HEK293 (cell line): ENCODE results near the gene UTP14C.
A peak's percentile ranks its signal among the peaks of the same experiment; 100 is the strongest.

ENCODE experiments used
- YY1 ChIP-seq: fragments of 450-650 bp; formaldehyde crosslinking; IDR thresholded peaks from 2 replicates; pipeline ENCODE4 v1.5.1; 2018; ENCODE audit warnings: missing biosample characterization, missing genetic modification characterization
- TF ChIP-seq, protein P1 (sequence below): fragments of 450-650 bp; formaldehyde crosslinking; IDR thresholded peaks from 2 replicates; pipeline ENCODE4 v1.5.1; 2016; ENCODE audit warnings: missing biosample characterization, missing genetic modification characterization

- TF ChIP-seq YY1 (tag by site-specific recombination), result no peak
- TF ChIP-seq, protein P1, sequence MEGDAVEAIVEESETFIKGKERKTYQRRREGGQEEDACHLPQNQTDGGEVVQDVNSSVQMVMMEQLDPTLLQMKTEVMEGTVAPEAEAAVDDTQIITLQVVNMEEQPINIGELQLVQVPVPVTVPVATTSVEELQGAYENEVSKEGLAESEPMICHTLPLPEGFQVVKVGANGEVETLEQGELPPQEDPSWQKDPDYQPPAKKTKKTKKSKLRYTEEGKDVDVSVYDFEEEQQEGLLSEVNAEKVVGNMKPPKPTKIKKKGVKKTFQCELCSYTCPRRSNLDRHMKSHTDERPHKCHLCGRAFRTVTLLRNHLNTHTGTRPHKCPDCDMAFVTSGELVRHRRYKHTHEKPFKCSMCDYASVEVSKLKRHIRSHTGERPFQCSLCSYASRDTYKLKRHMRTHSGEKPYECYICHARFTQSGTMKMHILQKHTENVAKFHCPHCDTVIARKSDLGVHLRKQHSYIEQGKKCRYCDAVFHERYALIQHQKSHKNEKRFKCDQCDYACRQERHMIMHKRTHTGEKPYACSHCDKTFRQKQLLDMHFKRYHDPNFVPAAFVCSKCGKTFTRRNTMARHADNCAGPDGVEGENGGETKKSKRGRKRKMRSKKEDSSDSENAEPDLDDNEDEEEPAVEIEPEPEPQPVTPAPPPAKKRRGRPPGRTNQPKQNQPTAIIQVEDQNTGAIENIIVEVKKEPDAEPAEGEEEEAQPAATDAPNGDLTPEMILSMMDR (tag by site-specific recombination), result peak; percentile 45; the same call in 1 of the 2 replicates
Measured at GRCh38 chr13:52010890-52011631, 13.4 kb upstream of the UTP14C start, which contains the start of gene ATP7B.
